ENCODE results near the gene CBX6. TPM values are rescaled to one million over a fixed set of nuclear protein-coding genes. Genes with fewer than 3 reads are reported as not detected.

Gene CBX6
- total RNA-seq, 2 experiments from 2014 or later: 41.6 to 42.8 TPM

DNA sequence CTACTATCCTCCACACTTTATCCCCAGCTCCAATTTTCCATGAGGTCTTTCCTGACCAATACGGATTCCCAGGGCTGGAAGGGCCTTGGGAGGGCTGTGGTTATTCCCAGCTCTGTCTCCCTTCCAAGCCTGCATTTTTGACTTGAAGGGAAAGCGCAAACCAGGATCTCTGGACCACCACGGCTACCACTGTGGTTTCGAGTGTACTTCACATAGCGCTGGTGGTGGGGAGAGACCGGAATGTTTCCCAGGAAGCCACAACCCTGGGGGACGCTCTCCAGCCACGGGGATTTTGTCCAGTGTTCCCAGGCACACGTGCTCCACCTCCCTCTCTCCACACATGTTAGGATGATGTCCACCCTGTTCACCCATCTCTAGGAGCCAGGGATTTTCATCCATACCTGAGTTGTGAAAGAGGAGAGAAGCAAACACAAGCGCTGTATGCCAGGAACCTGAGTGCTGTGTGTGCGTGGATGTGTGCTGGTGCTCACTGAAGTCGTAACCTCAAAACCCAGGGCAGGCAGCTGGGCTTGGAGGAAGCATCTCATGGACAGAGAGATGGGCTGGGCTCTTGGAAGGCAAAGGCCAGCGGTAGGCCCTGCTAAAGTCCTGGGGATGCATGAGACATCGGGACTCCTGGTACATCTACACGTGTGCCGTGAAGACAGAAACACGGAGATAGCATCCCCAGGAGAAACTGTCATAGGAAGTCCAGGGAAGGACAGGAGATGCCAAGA, 26.8 kb downstream of the CBX6 start:
- no peaks in the 10 kb centered on the region for H3K9me3 Mint-ChIP-seq
- H3K4me3 Mint-ChIP-seq: peak overlapping the region; percentile 76
- intact Hi-C loops (cut with DNase I, micrococcal nuclease): no loop called here
- ChIA-PET CTCF (no interaction called here), POLR2A (interaction anchor here (2.0 to 2.6 kb wide), 3 partner anchors 25 to 113 kb away, joined by 7 to 50 read pairs (median 33); partner anchors contain the start of gene SUN2)
- no peak overlapping the region for H3K27ac Mint-ChIP-seq
- H3K27me3 ChIP-seq (ENCODE audit: control insufficient read depth in 1 of 2, insufficient read depth in 2 of 2, low read length in 2 of 2): peaks cover 5 to 12% of the 10 kb centered on the region in 2 experiments
- ATAC-seq (ENCODE audit: poor library complexity) (no peak), DNase-seq (no peak)
- peaks cover 29% of the 10 kb centered on the region for H3K4me1 Mint-ChIP-seq (ENCODE audit: low read depth)
- H3K36me3 Mint-ChIP-seq (ENCODE audit: low read depth): no peaks in the 10 kb centered on the region
- no peak overlapping the region for H3K4me3 ChIP-seq (ENCODE audit: low read length)
- no peak overlapping the region for H3K27ac ChIP-seq (ENCODE audit: low read depth in 1 of 2, low read length in 2 of 2)
- no peak for TF ChIP-seq CTCF (IDR thresholded peaks at IDR 0.05)
- peaks cover 24% of the 10 kb centered on the region for H3K4me1 ChIP-seq (ENCODE audit: insufficient read depth, low read length)
- H3K9me3 ChIP-seq (ENCODE audit: control insufficient read depth in 1 of 2, insufficient read depth in 1 of 2, low read length in 2 of 2): no peaks in the 10 kb centered on the region
- H3K27me3 Mint-ChIP-seq: peaks cover 15% of the 10 kb centered on the region
- no peaks in the 10 kb centered on the region for H3K36me3 ChIP-seq (ENCODE audit: insufficient read depth, low read length)

DNA sequence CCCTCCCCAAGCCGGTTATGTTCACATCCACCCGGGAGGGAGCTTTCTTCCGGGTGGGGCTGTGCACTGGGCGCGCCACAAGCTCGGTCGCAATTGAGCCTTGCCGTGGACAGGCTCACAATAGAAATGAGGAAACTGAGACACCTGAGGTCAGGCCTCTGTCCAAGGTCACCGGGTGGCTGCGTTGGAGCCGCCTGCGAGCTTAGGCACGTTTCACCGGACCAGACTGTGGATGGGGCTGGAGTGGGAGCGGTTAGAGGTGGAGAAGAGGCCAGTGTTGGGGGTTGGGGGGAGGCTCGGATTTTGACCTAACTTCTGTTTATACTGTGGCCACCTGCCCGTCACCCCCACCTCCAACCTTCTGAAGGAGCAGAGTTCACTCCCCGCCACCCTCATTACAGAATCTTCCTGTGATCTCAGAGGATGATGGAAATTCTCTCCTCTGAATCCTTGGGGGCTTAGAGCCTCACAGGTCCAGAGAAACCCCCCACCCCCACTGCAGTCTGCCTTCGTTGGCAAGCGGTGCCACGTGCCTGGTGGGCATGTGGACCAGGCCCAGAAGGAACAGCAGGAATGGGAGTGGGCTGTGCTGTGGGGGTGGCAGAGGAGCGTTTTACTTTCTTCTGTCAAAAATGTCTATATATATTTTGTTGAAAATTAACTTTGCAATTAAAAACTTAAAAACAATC, 27.6 kb downstream of the CBX6 start:
- H3K27me3 Mint-ChIP-seq: peaks cover 21% of the 10 kb centered on the region
- no peaks in the 10 kb centered on the region for H3K9me3 ChIP-seq (ENCODE audit: control insufficient read depth in 1 of 2, insufficient read depth in 1 of 2, low read length in 2 of 2)
- H3K36me3 Mint-ChIP-seq (ENCODE audit: low read depth): no peaks in the 10 kb centered on the region
- DNase-seq (no peak), ATAC-seq (ENCODE audit: poor library complexity) (no peak)
- H3K27ac ChIP-seq (ENCODE audit: low read depth in 1 of 2, low read length in 2 of 2): no peak overlapping the region
- H3K27ac Mint-ChIP-seq: no peak overlapping the region
- peak overlapping the region; percentile 76 for H3K4me3 Mint-ChIP-seq
- H3K4me1 Mint-ChIP-seq (ENCODE audit: low read depth): peaks cover 30% of the 10 kb centered on the region
- peaks cover 5 to 12% of the 10 kb centered on the region in 2 experiments for H3K27me3 ChIP-seq (ENCODE audit: control insufficient read depth in 1 of 2, insufficient read depth in 2 of 2, low read length in 2 of 2)
- H3K9me3 Mint-ChIP-seq: no peaks in the 10 kb centered on the region
- H3K4me3 ChIP-seq (ENCODE audit: low read length): peak overlapping the region; percentile 34
- POLR2A ChIA-PET: interaction anchor here (0.9 to 2.6 kb wide), 6 partner anchors 26 to 308 kb away, joined by 3 to 50 read pairs (median 6); partner anchors contain the start of genes CBX7, SUN2 and TOMM22
- peaks cover 24% of the 10 kb centered on the region for H3K4me1 ChIP-seq (ENCODE audit: insufficient read depth, low read length)
- no peak for TF ChIP-seq CTCF (IDR thresholded peaks at IDR 0.05)
- no peaks in the 10 kb centered on the region for H3K36me3 ChIP-seq (ENCODE audit: insufficient read depth, low read length)
- CTCF ChIA-PET: interaction anchor here (0.5 to 1.3 kb wide), 2 partner anchors 75 to 1840 kb away, joined by 4 read pairs; no protein-coding TSS in a partner anchor
- intact Hi-C loops (cut with DNase I, micrococcal nuclease): loop anchor here (5.0 kb wide), 3 partner anchors 87 to 112 kb away; partner anchors contain the start of gene SUN2 (in 1 of the 2)

DNA sequence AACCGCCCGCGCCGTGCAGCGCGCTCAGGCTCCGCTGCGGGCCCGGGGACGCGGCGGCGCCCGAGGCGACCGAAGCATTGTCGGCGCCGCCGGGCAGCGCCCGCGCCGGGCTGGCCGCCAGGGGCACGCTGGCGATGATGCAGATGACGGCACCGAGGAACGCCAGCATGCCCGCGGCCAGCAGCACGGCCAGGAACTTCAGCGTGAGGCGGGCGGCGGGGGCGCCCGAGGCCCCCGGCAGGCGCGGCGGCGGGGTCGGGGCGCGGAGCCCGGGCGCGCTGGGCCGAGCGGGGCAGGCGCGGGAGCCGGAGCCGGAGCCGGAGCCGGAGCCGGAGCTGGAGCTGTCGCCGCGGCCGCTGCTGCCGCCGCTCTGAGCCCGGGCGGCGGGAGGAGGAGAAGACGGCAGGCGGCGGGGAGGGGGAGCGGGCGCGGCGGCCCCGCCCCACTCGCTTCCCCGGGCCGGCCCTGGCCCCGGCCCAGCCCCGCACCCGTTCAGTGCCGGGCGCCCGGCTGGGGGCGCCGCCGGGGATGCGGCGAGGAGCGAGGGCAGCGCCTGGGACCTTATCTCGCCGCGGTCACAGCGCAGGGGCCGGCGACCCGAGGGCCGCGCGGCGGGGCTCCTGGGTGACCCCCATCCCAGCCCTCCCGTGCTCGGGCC, 28.2 kb downstream of the CBX6 start, which contains the start of gene NPTXR:
NPTXR (minus strand) TSS at position 372 of the 658 bp plus-strand sequence.
- Mint-ChIP-seq H3K27ac (no peak within 1 kb of the TSS), H3K4me3 (peak within 1 kb of the TSS; percentile 88), H3K36me3 (ENCODE audit: low read depth) (no peaks in the 10 kb centered on the region), H3K9me3 (no peaks in the 10 kb centered on the region), H3K4me1 (ENCODE audit: low read depth) (peaks cover 30% of the 10 kb centered on the region), H3K27me3 (peaks cover 21% of the 10 kb centered on the region)
- POLR2A ChIA-PET: interaction anchor here (0.7 to 2.6 kb wide), 17 partner anchors 10 to 308 kb away, joined by 3 to 50 read pairs (median 5); partner anchors contain the start of genes CBX6, CBX7, GTPBP1 and SUN2
- Histone ChIP-seq H3K4me3 (ENCODE audit: low read length) (peak within 1 kb of the TSS; percentile 35), H3K27me3 (ENCODE audit: control insufficient read depth in 1 of 2, insufficient read depth in 2 of 2, low read length in 2 of 2) (peaks cover 5 to 12% of the 10 kb centered on the region in 2 experiments), H3K4me1 (ENCODE audit: insufficient read depth, low read length) (peaks cover 24% of the 10 kb centered on the region), H3K36me3 (ENCODE audit: insufficient read depth, low read length) (no peaks in the 10 kb centered on the region), H3K27ac (ENCODE audit: low read depth in 1 of 2, low read length in 2 of 2) (no peak within 1 kb of the TSS), H3K9me3 (ENCODE audit: control insufficient read depth in 1 of 2, insufficient read depth in 1 of 2, low read length in 2 of 2) (no peaks in the 10 kb centered on the region)
- ATAC-seq (ENCODE audit: poor library complexity): peak; percentile 61
- CTCF ChIA-PET: interaction anchor here (0.7 to 1.3 kb wide), 4 partner anchors 26 to 87 kb away, joined by 3 to 4 read pairs (median 4); no protein-coding TSS in a partner anchor
- DNase-seq: peak in 13 of 14 experiments; percentile 17 to 78 (median 40)
- intact Hi-C loops (cut with DNase I, micrococcal nuclease): loop anchor here (5.0 kb wide), 3 partner anchors 86 to 111 kb away; partner anchors contain the start of gene SUN2 (in 1 of the 2)
- no peak for TF ChIP-seq CTCF (IDR thresholded peaks at IDR 0.05)
